DND-41 (cell line): ENCODE data around the gene ANO3.

Source experiments
- ATAC-seq: fragments of 200-7000 bp; cut with Tn5 transposase; 3 replicates; pipeline ENCODE4 v1.9.1; 2021; ENCODE audit warnings: low read depth; ENCODE audit not compliant: insufficient read depth
- DNase-seq: peaks from one replicate; pipeline ENCODE4 v3.0.0-alpha.2; 2020
- H2AFZ ChIP-seq: 2 replicates; pipeline ENCODE4 v1.6.0; 2012; ENCODE audit warnings: low read depth, low read length
- H3K27ac ChIP-seq: 2 replicates; pipeline ENCODE4 v1.5.1; 2012; ENCODE audit warnings: low read length, inconsistent platforms
- H3K27me3 ChIP-seq: fragments of 200-600 bp; sonication (generic); 2 replicates; pipeline ENCODE4 v1.6.0; 2012; ENCODE audit warnings: low read length, mild to moderate bottlenecking, inconsistent platforms; ENCODE audit not compliant: insufficient read depth, poor library complexity
- H3K36me3 ChIP-seq: 2 replicates; pipeline ENCODE4 v1.5.1; 2012; ENCODE audit warnings: low read length, inconsistent platforms; ENCODE audit not compliant: insufficient read depth
- H3K4me1 ChIP-seq: 2 replicates; pipeline ENCODE4 v1.5.1; 2012; ENCODE audit warnings: mild to moderate bottlenecking, low read length; ENCODE audit not compliant: insufficient read depth
- H3K4me2 ChIP-seq: 2 replicates; pipeline ENCODE4 v1.6.0; 2012; ENCODE audit warnings: mild to moderate bottlenecking, moderate library complexity, low read length, inconsistent platforms; ENCODE audit not compliant: insufficient read depth
- H3K4me3 ChIP-seq, 2 experiments: fragments of 200-600 bp in 1 of 2; shearing (Covaris generic) in 1 of 2; 2 replicates each; pipeline ENCODE4 v1.5.1; 2012 to 2016; ENCODE audit warnings: inconsistent platforms in 2 of 2, low read length in 2 of 2, mild to moderate bottlenecking in 2 of 2, low read depth in 1 of 2, moderate library complexity in 1 of 2
- H3K79me2 ChIP-seq: 2 replicates; pipeline ENCODE4 v1.6.0; 2012; ENCODE audit warnings: low read length, inconsistent platforms; ENCODE audit not compliant: insufficient read depth
- H3K9ac ChIP-seq: 2 replicates; pipeline ENCODE4 v1.6.0; 2012; ENCODE audit warnings: low read depth, mild to moderate bottlenecking, inconsistent platforms, low read length, moderate library complexity
- H3K9me3 ChIP-seq: 2 replicates; pipeline ENCODE4 v1.5.1; 2012; ENCODE audit warnings: low read length, moderate library complexity, mild to moderate bottlenecking, inconsistent platforms; ENCODE audit not compliant: insufficient read depth, severe bottlenecking
- H4K20me1 ChIP-seq: 2 replicates; pipeline ENCODE4 v1.6.0; 2012; ENCODE audit warnings: low read length; ENCODE audit not compliant: insufficient read depth
- EZH2 ChIP-seq: IDR thresholded peaks from 3 replicates; pipeline ENCODE4 v1.6.1; 2012; ENCODE audit warnings: borderline replicate concordance, low read depth, mild to moderate bottlenecking, moderate library complexity, low read length, inconsistent platforms; ENCODE audit not compliant: severe bottlenecking
- TF ChIP-seq, protein P1 (sequence below): IDR thresholded peaks from 2 replicates; pipeline ENCODE4 v1.5.1; 2012; ENCODE audit warnings: borderline replicate concordance, low read length, moderate library complexity, mild to moderate bottlenecking; ENCODE audit not compliant: poor library complexity, severe bottlenecking; ENCODE audit errors: extremely low read depth

Gene ANO3

DNA sequence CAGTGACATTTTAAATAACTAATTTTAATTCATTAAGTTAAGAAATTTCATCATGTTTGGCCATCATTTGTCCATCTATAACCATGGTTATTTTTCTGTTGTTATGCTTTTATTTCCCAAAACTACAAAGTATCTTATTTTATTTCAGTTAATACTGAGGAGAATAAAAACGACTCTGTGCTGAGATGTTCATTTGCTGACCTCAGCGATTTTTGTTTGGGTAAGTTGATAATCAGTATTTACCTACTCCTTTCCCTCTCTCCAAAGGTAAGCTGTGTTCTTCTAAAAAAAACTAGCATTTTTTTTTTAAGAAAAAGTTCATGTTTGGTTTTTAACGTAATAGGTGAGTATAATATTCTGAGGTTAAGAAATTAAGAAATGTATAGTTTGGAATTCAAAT lies 111.7 kb downstream of the ANO3 start:
- Histone ChIP-seq H3K4me3 (no peak overlapping the region), H3K27me3 (no peaks in the 10 kb centered on the region), H4K20me1 (no peaks in the 10 kb centered on the region), H3K27ac (no peak overlapping the region), H3K4me2 (no peak overlapping the region), H3K9me3 (no peaks in the 10 kb centered on the region), H3K9ac (no peak overlapping the region), H2AFZ (no peak overlapping the region), H3K79me2 (no peaks in the 10 kb centered on the region), H3K4me1 (no peaks in the 10 kb centered on the region), H3K36me3 (no peaks in the 10 kb centered on the region)
- DNase-seq (no peak), ATAC-seq (no peak)
- TF ChIP-seq EZH2: no peak
- TF ChIP-seq, protein P1, sequence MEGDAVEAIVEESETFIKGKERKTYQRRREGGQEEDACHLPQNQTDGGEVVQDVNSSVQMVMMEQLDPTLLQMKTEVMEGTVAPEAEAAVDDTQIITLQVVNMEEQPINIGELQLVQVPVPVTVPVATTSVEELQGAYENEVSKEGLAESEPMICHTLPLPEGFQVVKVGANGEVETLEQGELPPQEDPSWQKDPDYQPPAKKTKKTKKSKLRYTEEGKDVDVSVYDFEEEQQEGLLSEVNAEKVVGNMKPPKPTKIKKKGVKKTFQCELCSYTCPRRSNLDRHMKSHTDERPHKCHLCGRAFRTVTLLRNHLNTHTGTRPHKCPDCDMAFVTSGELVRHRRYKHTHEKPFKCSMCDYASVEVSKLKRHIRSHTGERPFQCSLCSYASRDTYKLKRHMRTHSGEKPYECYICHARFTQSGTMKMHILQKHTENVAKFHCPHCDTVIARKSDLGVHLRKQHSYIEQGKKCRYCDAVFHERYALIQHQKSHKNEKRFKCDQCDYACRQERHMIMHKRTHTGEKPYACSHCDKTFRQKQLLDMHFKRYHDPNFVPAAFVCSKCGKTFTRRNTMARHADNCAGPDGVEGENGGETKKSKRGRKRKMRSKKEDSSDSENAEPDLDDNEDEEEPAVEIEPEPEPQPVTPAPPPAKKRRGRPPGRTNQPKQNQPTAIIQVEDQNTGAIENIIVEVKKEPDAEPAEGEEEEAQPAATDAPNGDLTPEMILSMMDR: no peak

GRCh38 chr11:26457636-26458035 lies 125.7 kb downstream of the ANO3 start:
- Histone ChIP-seq H3K79me2 (no peaks in the 10 kb centered on the region), H3K4me3 (no peak overlapping the region), H2AFZ (no peak overlapping the region), H3K4me2 (no peak overlapping the region), H4K20me1 (no peaks in the 10 kb centered on the region), H3K27me3 (no peaks in the 10 kb centered on the region), H3K36me3 (no peaks in the 10 kb centered on the region), H3K4me1 (no peaks in the 10 kb centered on the region), H3K27ac (no peak overlapping the region), H3K9ac (no peak overlapping the region), H3K9me3 (no peaks in the 10 kb centered on the region)
- DNase-seq (no peak), ATAC-seq (no peak)
- no peak for TF ChIP-seq EZH2
- TF ChIP-seq, protein P1: no peak

DNA sequence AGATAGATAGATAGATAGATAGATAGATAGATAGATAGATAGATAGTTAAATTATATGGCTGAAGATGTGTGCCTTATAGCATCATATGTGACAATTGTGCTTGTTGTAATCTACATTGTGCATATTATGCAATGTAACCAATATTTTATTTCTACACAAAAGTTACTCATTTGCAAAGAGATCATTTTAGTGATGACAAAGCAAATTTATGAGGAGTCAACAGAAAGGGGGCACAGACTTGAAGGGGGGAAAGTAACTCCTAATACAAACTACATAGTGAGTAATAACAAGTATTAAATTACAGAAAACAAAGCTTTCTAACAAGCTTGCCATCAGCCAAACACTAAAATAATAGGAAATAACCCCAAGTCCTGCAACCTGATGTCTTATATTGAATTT lies 133.3 kb downstream of the ANO3 start:
- DNase-seq: no peak
- Histone ChIP-seq H3K27me3 (no peaks in the 10 kb centered on the region), H3K4me1 (no peaks in the 10 kb centered on the region), H4K20me1 (no peaks in the 10 kb centered on the region), H3K4me3 (no peak overlapping the region), H3K9ac (no peak overlapping the region), H3K79me2 (no peaks in the 10 kb centered on the region), H3K36me3 (no peaks in the 10 kb centered on the region), H3K27ac (no peak overlapping the region), H3K9me3 (no peaks in the 10 kb centered on the region), H2AFZ (no peak overlapping the region), H3K4me2 (no peak overlapping the region)
- no peak for ATAC-seq
- TF ChIP-seq, protein P1: no peak
- TF ChIP-seq EZH2: no peak

GRCh38 chr11:26467506-26467905 lies 135.6 kb downstream of the ANO3 start:
- Histone ChIP-seq H2AFZ (no peak overlapping the region), H3K4me3 (no peak overlapping the region), H4K20me1 (no peaks in the 10 kb centered on the region), H3K79me2 (no peaks in the 10 kb centered on the region), H3K27ac (no peak overlapping the region), H3K4me2 (no peak overlapping the region), H3K4me1 (no peaks in the 10 kb centered on the region), H3K36me3 (no peaks in the 10 kb centered on the region), H3K9ac (no peak overlapping the region), H3K9me3 (no peaks in the 10 kb centered on the region), H3K27me3 (no peaks in the 10 kb centered on the region)
- TF ChIP-seq, protein P1: no peak
- no peak for TF ChIP-seq EZH2
- DNase-seq (no peak), ATAC-seq (no peak)
